H9 (cell line): ENCODE results near the gene ANKRD13A. TPM values are rescaled to one million over a fixed set of nuclear protein-coding genes. Genes with fewer than 3 reads are reported as not detected.

Source experiments
- DNase-seq: peaks from one replicate; pipeline ENCODE4 v3.0.0-alpha.2; 2017
- H2AFZ ChIP-seq: one replicate; pipeline ENCODE4 v1.6.1; 2013; ENCODE audit warnings: mild to moderate bottlenecking, low read length, control low read depth, moderate library complexity
- H2AK5ac ChIP-seq: 2 replicates; pipeline ENCODE4 v1.6.1; 2013; ENCODE audit warnings: low read length, control low read depth, mixed read lengths; ENCODE audit not compliant: insufficient read length
- H2BK120ac ChIP-seq: one replicate; pipeline ENCODE4 v1.6.1; 2013; ENCODE audit warnings: low read depth, mild to moderate bottlenecking, low read length, control low read depth, inconsistent platforms; ENCODE audit not compliant: poor library complexity, severe bottlenecking
- H2BK12ac ChIP-seq: 2 replicates; pipeline ENCODE4 v1.6.1; 2013; ENCODE audit warnings: low read length, control low read depth, mixed read lengths, low read depth; ENCODE audit not compliant: insufficient read length
- H2BK15ac ChIP-seq: 2 replicates; pipeline ENCODE4 v1.6.1; 2013; ENCODE audit warnings: low read depth, low read length, control low read depth
- H2BK20ac ChIP-seq: one replicate; pipeline ENCODE4 v1.6.1; 2013; ENCODE audit warnings: low read depth, mild to moderate bottlenecking, low read length, control low read depth, inconsistent platforms; ENCODE audit not compliant: poor library complexity, severe bottlenecking
- H2BK5ac ChIP-seq: 2 replicates; pipeline ENCODE4 v1.6.1; 2013; ENCODE audit warnings: low read length, control low read depth, mixed read lengths; ENCODE audit not compliant: insufficient read length
- H3K14ac ChIP-seq: 2 replicates; pipeline ENCODE4 v1.6.1; 2013; ENCODE audit warnings: low read length, control low read depth; ENCODE audit not compliant: insufficient read depth
- H3K18ac ChIP-seq: 2 replicates; pipeline ENCODE4 v1.6.1; 2013; ENCODE audit warnings: low read depth, mild to moderate bottlenecking, mixed read lengths, low read length, control low read depth; ENCODE audit not compliant: insufficient read length
- H3K23ac ChIP-seq: 2 replicates; pipeline ENCODE4 v1.6.1; 2013; ENCODE audit warnings: low read length, control low read depth, mixed read lengths, low read depth; ENCODE audit not compliant: insufficient read length
- H3K23me2 ChIP-seq: 2 replicates; pipeline ENCODE4 v1.6.1; 2013; ENCODE audit warnings: low read depth, mild to moderate bottlenecking, mixed read lengths, low read length, control low read depth; ENCODE audit not compliant: insufficient read length, poor library complexity, severe bottlenecking
- H3K27ac ChIP-seq: 2 replicates; pipeline ENCODE4 v1.5.1; 2013; ENCODE audit warnings: low read length, control low read depth, mixed read lengths, low read depth; ENCODE audit not compliant: insufficient read length
- H3K27me3 ChIP-seq: 2 replicates; pipeline ENCODE4 v1.6.1; 2013; ENCODE audit warnings: low read length, control low read depth, inconsistent platforms; ENCODE audit not compliant: insufficient read depth
- H3K4ac ChIP-seq: 2 replicates; pipeline ENCODE4 v1.6.1; 2013; ENCODE audit warnings: low read depth, mild to moderate bottlenecking, control low read depth, inconsistent platforms, low read length, moderate library complexity
- H3K4me1 ChIP-seq: 2 replicates; pipeline ENCODE4 v1.6.1; 2013; ENCODE audit warnings: low read length, control low read depth, inconsistent platforms; ENCODE audit not compliant: insufficient read depth
- H3K4me2 ChIP-seq: 2 replicates; pipeline ENCODE4 v1.6.1; 2013; ENCODE audit warnings: low read length, control low read depth, mixed read lengths; ENCODE audit not compliant: insufficient read length, insufficient read depth
- H3K56ac ChIP-seq: 2 replicates; pipeline ENCODE4 v1.6.1; 2013; ENCODE audit warnings: low read depth, mild to moderate bottlenecking, mixed read lengths, low read length, control low read depth; ENCODE audit not compliant: insufficient read length
- H3K79me1 ChIP-seq: 2 replicates; pipeline ENCODE4 v1.6.1; 2013; ENCODE audit warnings: low read depth, mild to moderate bottlenecking, moderate library complexity, low read length, control low read depth, inconsistent platforms; ENCODE audit not compliant: insufficient read depth, poor library complexity, severe bottlenecking
- H3K79me2 ChIP-seq: 2 replicates; pipeline ENCODE4 v1.6.1; 2013; ENCODE audit warnings: low read length, control low read depth, inconsistent platforms; ENCODE audit not compliant: insufficient read depth
- H3K9ac ChIP-seq: 2 replicates; pipeline ENCODE4 v1.6.1; 2013; ENCODE audit warnings: low read length, control low read depth, mixed read lengths; ENCODE audit not compliant: insufficient read length; ENCODE audit errors: extremely low read depth
- H3K9me3 ChIP-seq: one replicate; pipeline ENCODE4 v1.6.1; 2013; ENCODE audit warnings: low read depth, low read length, inconsistent platforms; ENCODE audit not compliant: control insufficient read depth
- H3T11ph ChIP-seq: one replicate; pipeline ENCODE4 v1.6.1; 2013; ENCODE audit warnings: mild to moderate bottlenecking, low read length, control low read depth, inconsistent platforms
- H4K20me1 ChIP-seq: one replicate; pipeline ENCODE4 v1.6.1; 2013; ENCODE audit not compliant: control insufficient read depth, insufficient read length, insufficient read depth
- H4K5ac ChIP-seq: 2 replicates; pipeline ENCODE4 v1.6.1; 2013; ENCODE audit warnings: low read depth, mild to moderate bottlenecking, mixed read lengths, low read length, control low read depth; ENCODE audit not compliant: insufficient read length
- H4K8ac ChIP-seq: replicated peaks from 2 replicates; pipeline ENCODE4 v1.6.1; 2013; ENCODE audit warnings: low read length, control low read depth, mixed read lengths, low read depth; ENCODE audit not compliant: insufficient read length
- H4K91ac ChIP-seq: 2 replicates; pipeline ENCODE4 v1.6.1; 2013; ENCODE audit warnings: low read depth, mild to moderate bottlenecking, moderate library complexity, mixed read lengths, low read length, control low read depth; ENCODE audit not compliant: insufficient read length
- H3K27ac Mint-ChIP-seq, 3 experiments: 2 replicates in 2 of 3; 3 replicates in 1 of 3; pipeline ENCODE4 v1.8.0; 2020 to 2021; ENCODE audit warnings: mixed read lengths in 3 of 3, mild to moderate bottlenecking in 1 of 3, moderate library complexity in 1 of 3
- H3K27me3 Mint-ChIP-seq: 2 replicates; pipeline ENCODE4 v1.8.0; 2021; ENCODE audit warnings: low read depth, mild to moderate bottlenecking, moderate library complexity, mixed read lengths
- H3K36me3 Mint-ChIP-seq, 3 experiments: 2 replicates in 2 of 3; 3 replicates in 1 of 3; pipeline ENCODE4 v1.8.0; 2020 to 2021; ENCODE audit warnings: low read depth in 3 of 3, mixed read lengths in 3 of 3; ENCODE audit not compliant: insufficient read depth in 1 of 3
- H3K4me1 Mint-ChIP-seq, 2 experiments: 2 replicates each; pipeline ENCODE4 v1.8.0; 2020; ENCODE audit warnings: mixed read lengths in 2 of 2
- H3K4me3 Mint-ChIP-seq, 2 experiments: 2 replicates in 1 of 2; 3 replicates in 1 of 2; pipeline ENCODE4 v1.8.0; 2020 to 2021; ENCODE audit warnings: mild to moderate bottlenecking in 2 of 2, mixed read lengths in 2 of 2, moderate library complexity in 1 of 2
- H3K9me3 Mint-ChIP-seq, 2 experiments: 2 replicates in 1 of 2; 3 replicates in 1 of 2; pipeline ENCODE4 v1.8.0; 2020; ENCODE audit warnings: mild to moderate bottlenecking in 2 of 2, mixed read lengths in 2 of 2, moderate library complexity in 1 of 2
- CTCF ChIP-seq: fragments of 200-600 bp; sonication (generic); conservative IDR thresholded peaks from 3 replicates; pipeline ENCODE4 v1.8.0; 2021; ENCODE audit warnings: antibody characterized with exemption, mild to moderate bottlenecking
- WGBS: extraction: QIAGEN DNeasy Blood & Tissue Kit; methylation state at CpG from one replicate; pipeline ENCODE4 v1.1.7; 2013; ENCODE audit warnings: missing lambda C conversion rate, low lambda C conversion rate, mixed read lengths; ENCODE audit not compliant: insufficient read length; ENCODE audit errors: extremely low coverage; 5-methylcytosine and 5-hydroxymethylcytosine counted together
- total RNA-seq: library from RNA; stranded (reverse); gene quantifications from 2 replicates; pipeline ENCODE4 v1.2.1, GENCODE V29; 2021

ANKRD13A gene
- total RNA-seq, 1 experiment from 2014 or later, result 18.0 TPM

DNA sequence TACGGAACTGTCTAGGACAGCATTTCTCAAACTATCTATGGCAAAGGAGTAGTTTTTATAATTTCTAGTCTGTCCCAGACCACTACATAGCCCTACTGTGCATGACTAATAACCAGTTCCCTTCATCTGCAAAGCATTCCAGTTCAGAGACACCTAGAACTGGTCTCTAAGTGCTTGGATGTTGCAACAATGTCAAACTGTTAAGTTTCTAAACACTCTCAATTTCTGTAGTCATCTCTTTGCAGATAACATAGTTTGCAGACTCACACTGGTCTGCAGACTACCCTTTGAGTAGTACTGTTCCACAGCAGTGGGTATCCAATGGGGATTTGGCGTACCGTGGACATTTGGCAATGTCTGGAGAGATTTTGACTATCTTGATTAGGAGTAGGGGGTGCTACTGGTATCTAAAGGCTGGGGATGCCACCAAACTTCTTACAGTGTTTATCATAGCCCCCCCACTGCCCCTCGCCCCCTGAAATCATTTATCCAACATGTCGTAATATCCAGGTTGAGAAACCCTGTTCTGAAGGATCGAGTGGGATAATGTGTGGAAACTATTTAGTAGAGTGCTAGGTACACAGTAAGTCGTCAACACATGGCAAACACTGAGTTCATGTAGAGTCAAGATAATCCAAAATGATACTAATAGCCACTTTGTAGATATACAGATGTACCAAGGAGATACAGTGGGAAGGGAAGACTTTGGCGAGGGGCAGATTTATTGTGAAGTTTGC, 47.4 kb downstream of the ANKRD13A start:
- H3K4me3 Mint-ChIP-seq, result peak overlapping the region; percentile 70 to 83; a peak in 3 of 5 replicates
- Histone ChIP-seq H2BK12ac (no peak overlapping the region), H4K20me1 (no peaks in the 10 kb centered on the region), H2AFZ (no peak overlapping the region), H3K9ac (no peak overlapping the region), H3K27me3 (no peaks in the 10 kb centered on the region), H3K23me2 (no peaks in the 10 kb centered on the region), H2AK5ac (no peak overlapping the region), H3K9me3 (no peaks in the 10 kb centered on the region), H2BK5ac (no peak overlapping the region), H3K79me2 (no peaks in the 10 kb centered on the region; the same call in 1 of the 2 replicates), H3K18ac (no peak overlapping the region), H3K23ac (no peak overlapping the region), H2BK15ac (no peak overlapping the region), H3K56ac (no peak overlapping the region), H3K27ac (no peak overlapping the region), H3K4me1 (no peaks in the 10 kb centered on the region), H3K4me2 (no peak overlapping the region), H3K4ac (no peak overlapping the region), H4K5ac (no peak overlapping the region), H4K91ac (no peak overlapping the region), H2BK120ac (no peak overlapping the region), H2BK20ac (no peak overlapping the region), H3K79me1 (no peaks in the 10 kb centered on the region), H3T11ph (no peak overlapping the region), H3K14ac (no peak overlapping the region), H4K8ac (no peak overlapping the region)
- H3K36me3 Mint-ChIP-seq, result peaks cover 3 to 17% (median 10%) of the 10 kb centered on the region in 3 experiments; a peak in 5 of 7 replicates
- no CpG with 5 or more reads among the region's 8 CpGs for WGBS
- H3K9me3 Mint-ChIP-seq, result no peaks in the 10 kb centered on the region
- H3K27me3 Mint-ChIP-seq, result no peaks in the 10 kb centered on the region
- TF ChIP-seq CTCF, result no peak
- no peak for DNase-seq
- peaks cover 20 to 23% of the 10 kb centered on the region in 2 experiments for H3K4me1 Mint-ChIP-seq
- H3K27ac Mint-ChIP-seq, result no peak overlapping the region
